Activated T-cell treated with anti-CD3 and anti-CD28 coated beads, Interleukin-2, amount 50 U/mL, for 72 hours (primary cell): Measurements from ENCODE around the gene BDH2. TPM values are rescaled to one million over a fixed set of nuclear protein-coding genes. Genes with fewer than 3 reads are reported as not detected.

Source experiments
- ATAC-seq, 2 donors: fragments of 150-1000 bp; cut with Tn5 transposase; replicated peaks in 1 of 2; 2 replicates each; pipeline ENCODE4 v1.10.0; 2021; ENCODE audit warnings: moderate library complexity in 2 of 2, mild to moderate bottlenecking in 1 of 2
- DNase-seq, 2 donors: peaks; one replicate each; pipeline ENCODE4 v3.0.0; 2021 to 2022; ENCODE audit warnings: mixed read lengths in 1 of 2
- H3K27ac Mint-ChIP-seq: one replicate; pipeline ENCODE4 v1.8.0; 2022; ENCODE audit warnings: mild to moderate bottlenecking, moderate library complexity, mixed read lengths
- H3K27me3 Mint-ChIP-seq: one replicate; pipeline ENCODE4 v1.8.0; 2022; ENCODE audit warnings: low read depth, mixed read lengths
- H3K36me3 Mint-ChIP-seq, 2 donors: one replicate each; pipeline ENCODE4 v1.8.0; 2022; ENCODE audit warnings: mixed read lengths in 2 of 2, mild to moderate bottlenecking in 1 of 2; ENCODE audit not compliant: insufficient read depth in 2 of 2
- H3K4me1 Mint-ChIP-seq: one replicate; pipeline ENCODE4 v1.8.0; 2022; ENCODE audit warnings: low read depth, mixed read lengths
- H3K4me3 Mint-ChIP-seq, 2 donors: one replicate each; pipeline ENCODE4 v1.8.0; 2022; ENCODE audit warnings: mild to moderate bottlenecking in 2 of 2, mixed read lengths in 2 of 2, moderate library complexity in 2 of 2
- H3K9me3 Mint-ChIP-seq, 2 donors: one replicate each; pipeline ENCODE4 v1.8.0; 2022; ENCODE audit warnings: mixed read lengths in 2 of 2
- total RNA-seq, 2 donors: library from RNA; stranded (reverse); gene quantifications; one replicate each; pipeline ENCODE4 v1.2.3, GENCODE V29; 2022

BDH2 gene
- total RNA-seq, 2 donors from 2014 or later: 15.6 to 17.6 TPM

DNA sequence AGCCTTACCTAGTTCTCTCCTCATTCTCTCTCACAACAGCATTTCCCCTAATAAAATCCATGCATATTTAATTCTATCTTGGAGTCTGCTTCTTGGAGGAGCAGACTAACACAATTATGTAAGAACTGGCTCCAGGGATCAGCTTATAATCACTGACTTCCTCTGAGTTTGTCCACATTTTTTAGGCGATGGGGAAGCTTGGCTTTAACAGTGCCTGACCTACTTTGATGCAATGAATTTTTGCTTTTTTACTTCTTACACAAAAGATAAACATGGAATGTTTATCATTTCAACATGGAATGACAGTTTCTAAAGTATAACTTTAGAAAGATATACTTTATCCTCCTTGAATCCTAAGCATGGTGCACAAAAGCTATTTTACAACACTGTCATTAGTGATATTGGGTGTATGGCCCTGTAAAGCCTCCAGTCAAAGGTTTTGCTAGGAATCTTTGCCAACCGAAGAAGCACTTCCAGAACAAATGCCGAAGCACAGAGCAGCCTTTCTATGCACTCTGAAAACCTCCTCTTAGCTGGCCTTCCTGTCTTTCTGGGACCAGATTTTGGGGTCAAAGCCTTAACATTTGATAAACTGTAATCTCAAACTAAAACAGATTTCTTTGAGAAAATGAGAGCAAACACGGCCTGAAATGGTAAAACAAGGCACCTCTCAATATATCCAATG, 736 bp downstream of the BDH2 start:
- no peaks in the 10 kb centered on the region for H3K27me3 Mint-ChIP-seq

DNA sequence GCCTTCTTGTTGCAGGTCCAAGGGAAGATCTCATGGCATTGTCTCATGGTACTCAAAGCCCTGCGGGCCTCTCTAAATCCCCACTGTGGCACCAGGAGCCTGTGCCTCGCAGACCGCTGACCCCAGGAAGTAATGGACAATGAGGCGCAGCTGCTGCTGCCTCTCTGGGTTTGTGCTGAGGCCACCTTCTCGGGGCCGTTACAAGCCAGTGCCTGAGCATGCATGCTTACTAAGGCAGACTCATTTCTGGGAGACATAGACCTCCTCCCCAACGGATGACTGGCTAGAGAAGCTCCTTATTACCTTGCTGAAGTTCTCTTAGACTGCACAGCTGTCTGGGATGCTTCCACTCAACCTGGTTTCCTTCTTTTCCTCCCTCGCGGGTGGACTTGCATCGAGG, 1.3 kb downstream of the BDH2 start:
- H3K9me3 Mint-ChIP-seq: no peaks in the 10 kb centered on the region
- peaks cover 0 to 2% of the 10 kb centered on the region in 2 donors for H3K36me3 Mint-ChIP-seq
- peak overlapping the region; percentile 56 for H3K27ac Mint-ChIP-seq
- peaks cover 31% of the 10 kb centered on the region for H3K4me1 Mint-ChIP-seq
- ATAC-seq (no peak), DNase-seq (no peak)
- peak overlapping the region; percentile 88 to 100 for H3K4me3 Mint-ChIP-seq
- no peaks in the 10 kb centered on the region for H3K27me3 Mint-ChIP-seq

More for the DNA sequence above, 736 bp downstream of the BDH2 start:
- peak overlapping the region; percentile 100 for H3K27ac Mint-ChIP-seq
- H3K4me3 Mint-ChIP-seq: peak overlapping the region; percentile 88 to 100
- peaks cover 0 to 2% of the 10 kb centered on the region in 2 donors for H3K36me3 Mint-ChIP-seq
- peaks cover 31% of the 10 kb centered on the region for H3K4me1 Mint-ChIP-seq
- H3K9me3 Mint-ChIP-seq: no peaks in the 10 kb centered on the region
- no peak for ATAC-seq
- no peak for DNase-seq

DNA sequence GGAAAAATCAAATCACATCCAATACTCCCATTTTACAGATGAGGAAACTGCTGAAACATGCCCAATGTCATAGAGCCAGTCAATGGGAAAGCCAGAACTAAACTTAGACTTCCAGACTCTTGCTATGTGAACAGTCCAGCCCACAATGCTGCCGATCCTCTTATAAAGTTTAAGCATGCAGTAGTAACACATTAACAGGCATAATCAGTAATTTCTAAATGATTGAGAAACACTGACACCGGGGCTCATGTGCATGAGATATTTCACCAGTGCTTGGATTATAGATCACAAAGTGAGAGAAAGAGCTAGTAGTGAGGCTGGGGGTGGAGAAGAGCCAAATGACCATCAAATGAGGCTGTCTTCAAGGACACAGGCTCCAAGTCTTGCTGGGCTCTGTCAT, 2.5 kb downstream of the BDH2 start:
- no peak overlapping the region for H3K4me3 Mint-ChIP-seq
- peaks cover 40% of the 10 kb centered on the region for H3K4me1 Mint-ChIP-seq
- H3K36me3 Mint-ChIP-seq: peaks cover 0 to 2% of the 10 kb centered on the region in 2 donors
- ATAC-seq: no peak
- H3K27me3 Mint-ChIP-seq: no peaks in the 10 kb centered on the region
- no peak for DNase-seq
- H3K9me3 Mint-ChIP-seq: no peaks in the 10 kb centered on the region
- no peak overlapping the region for H3K27ac Mint-ChIP-seq

DNA sequence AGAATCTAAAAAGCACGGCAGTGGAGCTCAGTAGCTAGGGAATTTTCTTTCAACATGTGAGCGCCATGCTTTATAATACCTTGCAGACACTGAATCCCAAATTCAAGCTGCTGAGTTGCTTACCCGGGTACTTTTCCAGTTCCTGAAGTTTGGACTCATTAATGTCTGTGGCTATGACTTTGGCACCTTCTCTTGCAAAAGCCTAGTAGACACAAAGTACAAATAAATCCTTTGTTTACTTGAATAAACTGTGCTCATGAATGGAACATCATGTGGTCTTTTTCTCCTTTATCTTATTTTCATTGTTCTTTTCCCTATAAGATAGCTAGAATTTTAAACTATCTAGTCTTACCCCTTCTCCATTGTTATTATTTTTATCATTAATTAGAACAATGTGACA, 4.6 kb downstream of the BDH2 start:
- Mint-ChIP-seq H3K36me3 (peaks cover 2 to 4% of the 10 kb centered on the region in 2 donors), H3K27me3 (no peaks in the 10 kb centered on the region), H3K9me3 (no peaks in the 10 kb centered on the region), H3K4me3 (no peak overlapping the region), H3K27ac (no peak overlapping the region), H3K4me1 (peaks cover 47% of the 10 kb centered on the region)
- no peak for ATAC-seq
- no peak for DNase-seq

DNA sequence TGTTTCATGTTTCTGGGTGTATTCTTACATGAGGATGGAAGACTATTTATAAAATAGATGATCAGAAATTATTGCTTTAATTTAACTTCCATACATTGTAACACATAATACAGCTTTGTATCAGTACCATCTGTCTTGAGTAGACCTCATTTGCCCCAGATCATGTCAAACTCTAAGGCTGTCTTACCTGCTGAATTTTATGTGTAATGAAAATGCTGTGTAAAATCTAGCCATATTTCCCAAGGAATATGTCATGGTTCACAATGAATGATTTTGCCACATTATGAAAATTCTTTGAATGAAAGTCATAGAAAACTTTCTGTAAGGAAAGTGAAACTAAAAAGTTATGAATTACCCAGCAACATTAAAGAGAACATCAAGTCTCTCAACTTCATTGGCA, 7.4 kb downstream of the BDH2 start:
- peaks cover 19% of the 10 kb centered on the region for H3K4me1 Mint-ChIP-seq
- H3K9me3 Mint-ChIP-seq: no peaks in the 10 kb centered on the region
- no peaks in the 10 kb centered on the region for H3K27me3 Mint-ChIP-seq
- ATAC-seq (peak in 1 of 2 donors; percentile 49), DNase-seq (no peak)
- H3K36me3 Mint-ChIP-seq: peaks cover 0 to 8% of the 10 kb centered on the region in 2 donors
- peak overlapping the region; percentile 69 for H3K27ac Mint-ChIP-seq
- H3K4me3 Mint-ChIP-seq: peak overlapping the region; percentile 13 to 74

DNA sequence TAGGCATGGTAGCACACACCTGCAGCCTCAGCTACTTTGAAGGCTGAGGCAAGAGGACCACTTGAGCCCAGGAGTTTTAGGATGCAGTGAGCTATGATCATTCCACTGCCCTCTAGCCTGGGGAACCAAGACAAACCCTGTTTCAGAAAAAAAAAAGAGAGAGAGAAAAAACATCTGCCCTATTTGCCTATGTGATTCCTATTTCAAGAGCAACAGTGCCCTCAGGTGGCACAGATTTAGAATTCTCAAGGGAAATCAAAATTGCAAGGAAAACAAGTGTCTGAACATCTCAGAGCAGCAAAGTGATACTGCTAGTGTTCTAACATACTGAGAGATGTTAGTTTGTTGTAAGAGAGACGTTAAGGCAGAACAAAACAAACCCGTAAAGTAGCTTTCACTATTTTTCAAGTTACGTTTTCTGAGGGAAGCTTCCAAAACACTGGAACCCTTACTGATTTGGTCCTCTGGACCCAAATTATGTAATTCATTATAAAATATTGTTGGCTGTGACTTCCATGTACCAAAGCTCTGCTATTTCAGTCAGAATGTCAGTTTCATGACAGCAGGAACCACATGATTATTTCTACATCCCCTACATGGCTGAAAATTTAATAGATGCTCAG, 7.9 kb downstream of the BDH2 start:
- no peaks in the 10 kb centered on the region for H3K27me3 Mint-ChIP-seq
- H3K4me3 Mint-ChIP-seq: peak overlapping the region in 1 of 2 donors; percentile 35
- H3K9me3 Mint-ChIP-seq: no peaks in the 10 kb centered on the region
- H3K4me1 Mint-ChIP-seq: peaks cover 17% of the 10 kb centered on the region
- ATAC-seq: peak; percentile 51 to 59
- H3K27ac Mint-ChIP-seq: no peak overlapping the region
- DNase-seq: peak; percentile 44 to 49
- H3K36me3 Mint-ChIP-seq: peaks cover 0 to 9% of the 10 kb centered on the region in 2 donors

DNA sequence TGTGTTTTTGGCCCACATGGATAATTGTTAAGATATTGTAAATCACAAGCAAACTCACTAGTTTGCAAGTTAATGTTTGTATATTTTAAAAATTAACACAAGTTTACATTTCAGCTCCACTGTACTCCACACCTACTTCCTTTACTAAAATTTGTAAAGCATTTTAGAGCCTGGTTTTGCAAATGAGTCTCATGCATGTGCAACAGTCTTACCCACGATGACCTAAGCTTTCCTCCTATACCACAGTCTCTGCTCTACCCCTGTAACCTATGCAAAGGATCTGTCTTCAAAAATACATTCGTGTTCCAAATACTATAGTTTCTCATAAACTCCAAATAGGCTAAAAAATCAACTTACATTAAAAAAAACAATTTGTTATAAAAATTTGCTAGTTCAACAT, 10.2 kb downstream of the BDH2 start:
- H3K27ac Mint-ChIP-seq: no peak overlapping the region
- H3K4me3 Mint-ChIP-seq: no peak overlapping the region
- H3K36me3 Mint-ChIP-seq: peaks cover 0 to 9% of the 10 kb centered on the region in 2 donors
- no peaks in the 10 kb centered on the region for H3K9me3 Mint-ChIP-seq
- no peak for ATAC-seq
- peaks cover 17% of the 10 kb centered on the region for H3K4me1 Mint-ChIP-seq
- no peaks in the 10 kb centered on the region for H3K27me3 Mint-ChIP-seq
- no peak for DNase-seq

DNA sequence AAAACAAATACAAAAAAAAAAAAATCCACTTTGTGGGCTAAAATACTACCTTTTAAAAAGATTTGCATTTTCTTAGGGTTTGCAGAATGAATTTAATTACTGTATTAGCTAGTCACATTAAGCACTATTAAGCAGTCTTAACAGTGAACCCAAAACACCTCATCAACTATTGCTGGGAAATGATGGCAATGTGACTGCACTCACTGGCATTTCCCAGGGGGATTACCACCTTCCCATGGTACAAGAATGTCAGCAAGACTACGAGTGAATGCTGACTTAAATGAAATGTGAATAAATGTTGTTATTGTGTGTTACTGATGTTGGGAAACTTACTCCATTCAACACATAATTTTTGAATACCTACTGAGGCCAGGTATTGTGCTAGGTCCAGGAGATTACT, 13.1 kb downstream of the BDH2 start:
- DNase-seq (no peak), ATAC-seq (no peak)
- H3K27me3 Mint-ChIP-seq: no peaks in the 10 kb centered on the region
- H3K4me1 Mint-ChIP-seq: peaks cover 2% of the 10 kb centered on the region
- H3K4me3 Mint-ChIP-seq: no peak overlapping the region
- no peaks in the 10 kb centered on the region for H3K9me3 Mint-ChIP-seq
- no peak overlapping the region for H3K27ac Mint-ChIP-seq
- H3K36me3 Mint-ChIP-seq: peaks cover 0 to 10% of the 10 kb centered on the region in 2 donors

DNA sequence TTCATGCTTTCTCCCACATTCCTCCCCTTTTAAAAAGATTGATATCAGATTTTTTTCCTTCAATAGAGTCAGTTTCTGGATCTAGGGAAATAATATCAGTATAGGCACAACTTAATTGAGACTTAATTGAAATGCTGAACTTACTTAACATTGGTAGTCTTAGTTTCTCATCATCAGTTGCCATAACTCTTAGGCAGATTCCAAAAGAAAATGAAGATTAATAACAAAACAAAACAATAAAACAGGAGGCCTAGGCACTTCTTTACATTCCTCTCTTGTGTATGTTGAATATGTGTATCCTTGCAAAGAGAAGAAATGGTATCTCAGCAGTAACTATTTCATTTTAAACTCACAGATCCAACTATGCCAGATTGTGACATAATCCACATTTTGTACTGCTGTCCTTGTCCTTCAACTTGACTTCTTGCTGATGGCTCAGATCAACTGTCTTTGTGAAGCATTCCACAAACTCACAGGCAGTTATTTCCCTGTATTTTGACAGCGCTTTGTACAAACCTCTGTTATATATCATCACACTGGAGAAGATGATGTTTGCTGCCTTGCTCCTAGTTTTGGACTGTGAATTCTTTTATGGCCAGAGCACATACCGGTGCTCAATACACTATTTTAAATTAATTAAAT, 14.0 kb downstream of the BDH2 start:
- Mint-ChIP-seq H3K4me1 (no peaks in the 10 kb centered on the region), H3K36me3 (peaks cover 0 to 9% of the 10 kb centered on the region in 2 donors), H3K27me3 (no peaks in the 10 kb centered on the region), H3K9me3 (no peaks in the 10 kb centered on the region), H3K4me3 (no peak overlapping the region), H3K27ac (no peak overlapping the region)
- ATAC-seq (no peak), DNase-seq (no peak)

DNA sequence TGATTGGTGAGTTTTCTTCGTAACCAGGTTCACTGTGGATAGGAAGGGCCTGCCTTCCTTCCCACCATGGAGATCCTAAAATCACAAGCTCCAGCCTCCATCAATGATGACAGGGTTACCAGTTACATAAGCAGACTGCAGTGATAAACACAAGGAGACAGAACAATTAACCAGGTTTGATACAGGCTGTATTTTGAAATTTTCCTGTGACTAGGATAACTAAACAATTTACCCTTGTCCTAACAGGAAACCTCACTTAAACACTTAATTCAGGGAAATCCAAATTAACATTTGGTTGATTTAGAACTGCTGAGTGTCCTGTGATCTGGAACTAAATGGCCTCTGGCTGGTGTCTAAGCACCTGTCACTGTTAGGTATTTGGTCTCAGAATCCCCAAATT, 20.0 kb downstream of the BDH2 start:
- ATAC-seq (no peak), DNase-seq (no peak)
- Mint-ChIP-seq H3K27me3 (no peaks in the 10 kb centered on the region), H3K36me3 (peaks cover 6 to 10% of the 10 kb centered on the region in 2 donors), H3K27ac (peak overlapping the region; percentile 55), H3K4me1 (peaks cover 21% of the 10 kb centered on the region), H3K4me3 (no peak overlapping the region), H3K9me3 (no peaks in the 10 kb centered on the region)

DNA sequence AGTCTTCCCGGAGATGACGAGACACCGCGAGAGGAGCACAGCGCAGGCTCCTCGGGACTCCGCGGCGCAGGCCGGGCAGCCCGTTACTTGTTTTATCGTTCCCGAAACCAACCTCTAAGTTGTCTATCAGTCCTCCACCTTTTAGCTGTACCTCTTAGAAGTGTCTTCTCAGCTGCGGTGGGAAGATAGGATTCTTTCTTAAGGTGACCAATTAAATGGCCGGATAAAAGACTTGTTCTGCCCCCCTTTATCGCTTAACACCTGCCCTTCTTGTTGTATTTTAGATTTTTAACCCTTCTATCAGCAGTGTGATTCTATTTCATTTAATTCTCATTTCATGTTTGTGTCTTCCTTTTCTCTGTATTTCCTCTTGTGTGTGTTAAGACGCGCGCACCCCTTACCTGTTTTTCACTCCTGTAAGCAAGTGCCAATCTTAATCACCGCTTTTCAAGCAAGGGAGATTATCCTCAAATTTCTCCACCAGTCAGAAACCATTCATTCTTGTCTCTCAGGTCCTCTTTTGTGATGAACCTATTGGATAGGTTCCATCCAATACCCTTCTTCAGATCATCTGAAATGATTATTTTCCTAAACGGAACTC, 22.8 kb downstream of the BDH2 start, which contains the start of gene SLC9B2:
TSS of gene SLC9B2 (minus strand) at position 15 of the 601 bp plus-strand sequence. CDS start 9,211 bp downstream, outside the sequence.
- H3K36me3 Mint-ChIP-seq: peaks cover 6 to 15% of the 10 kb centered on the region in 2 donors
- peak within 1 kb of the TSS; percentile 94 to 97 for H3K4me3 Mint-ChIP-seq
- H3K27me3 Mint-ChIP-seq: no peaks in the 10 kb centered on the region
- H3K9me3 Mint-ChIP-seq: no peaks in the 10 kb centered on the region
- ATAC-seq (peak; percentile 70 to 72), DNase-seq (peak; percentile 15 to 62)
- peak within 1 kb of the TSS; percentile 99 for H3K27ac Mint-ChIP-seq
- peaks cover 44% of the 10 kb centered on the region for H3K4me1 Mint-ChIP-seq

DNA sequence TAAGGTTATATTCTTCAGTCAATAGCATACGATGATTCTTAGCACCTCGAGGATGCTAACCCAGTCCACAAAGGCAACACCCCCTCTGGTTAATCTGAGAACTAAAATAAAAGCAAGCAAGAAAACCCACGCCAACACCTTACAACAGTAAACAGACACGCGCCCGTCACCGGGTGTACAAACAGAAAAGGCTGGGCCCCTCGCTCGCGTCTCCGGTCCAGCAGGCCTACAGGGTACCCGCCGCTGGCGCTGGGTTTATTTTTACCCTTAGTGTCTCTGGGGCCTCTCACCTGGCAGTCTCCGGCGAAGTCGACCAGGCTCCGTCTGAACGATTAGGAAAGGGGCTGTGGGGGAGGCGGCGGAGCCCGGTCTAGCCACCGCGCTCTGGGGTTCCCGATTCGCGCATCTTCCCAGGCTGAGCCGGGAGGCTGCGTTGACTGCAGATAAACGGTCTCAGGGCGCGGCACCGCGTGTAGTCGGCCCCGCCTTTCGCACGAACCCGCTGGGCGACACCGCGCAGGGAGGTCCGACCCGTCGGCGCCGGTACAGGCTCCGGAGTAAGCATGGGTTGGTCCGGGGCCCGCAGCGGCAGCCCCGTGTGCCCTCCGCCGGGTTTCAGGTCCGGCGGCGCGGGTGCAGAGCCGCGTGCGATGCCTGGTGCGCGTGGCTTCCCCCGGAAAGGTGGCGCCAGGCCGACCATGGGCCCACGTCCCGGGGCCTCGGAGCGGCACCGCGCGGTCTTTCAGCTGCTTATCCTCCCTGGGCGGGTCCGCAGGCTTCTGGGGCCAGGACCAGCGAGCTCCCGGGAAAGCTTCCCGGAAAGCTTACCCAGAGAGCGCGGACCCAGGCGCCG, 23.5 kb downstream of the BDH2 start:
- peaks cover 44% of the 10 kb centered on the region for H3K4me1 Mint-ChIP-seq
- H3K27ac Mint-ChIP-seq: peak overlapping the region; percentile 99
- DNase-seq: peak; percentile 68

More for the DNA sequence above, 23.5 kb downstream of the BDH2 start:
- Mint-ChIP-seq H3K9me3 (no peaks in the 10 kb centered on the region), H3K27me3 (no peaks in the 10 kb centered on the region), H3K4me3 (peak overlapping the region; percentile 94 to 97), H3K36me3 (peaks cover 6 to 13% of the 10 kb centered on the region in 2 donors)
- ATAC-seq: peak; percentile 78 to 81
